ENCODE measurements around the gene MBTPS1. TPM values are rescaled to one million over a fixed set of nuclear protein-coding genes. Genes with fewer than 3 reads are reported as not detected.

Gene MBTPS1
- total RNA-seq, 4 donors from 2014 or later, result 85.1 to 122 (median 105) TPM

- no peak for TF ChIP-seq CTCF (IDR thresholded peaks at IDR 0.05; ENCODE audit: low read depth)
Observed at GRCh38 chr16:84085773-84086172, 31.0 kb downstream of the MBTPS1 start.

- TF ChIP-seq CTCF (IDR thresholded peaks at IDR 0.05; ENCODE audit: low read depth), result no peak
Observed at GRCh38 chr16:84085271-84085667, 31.5 kb downstream of the MBTPS1 start.

DNA sequence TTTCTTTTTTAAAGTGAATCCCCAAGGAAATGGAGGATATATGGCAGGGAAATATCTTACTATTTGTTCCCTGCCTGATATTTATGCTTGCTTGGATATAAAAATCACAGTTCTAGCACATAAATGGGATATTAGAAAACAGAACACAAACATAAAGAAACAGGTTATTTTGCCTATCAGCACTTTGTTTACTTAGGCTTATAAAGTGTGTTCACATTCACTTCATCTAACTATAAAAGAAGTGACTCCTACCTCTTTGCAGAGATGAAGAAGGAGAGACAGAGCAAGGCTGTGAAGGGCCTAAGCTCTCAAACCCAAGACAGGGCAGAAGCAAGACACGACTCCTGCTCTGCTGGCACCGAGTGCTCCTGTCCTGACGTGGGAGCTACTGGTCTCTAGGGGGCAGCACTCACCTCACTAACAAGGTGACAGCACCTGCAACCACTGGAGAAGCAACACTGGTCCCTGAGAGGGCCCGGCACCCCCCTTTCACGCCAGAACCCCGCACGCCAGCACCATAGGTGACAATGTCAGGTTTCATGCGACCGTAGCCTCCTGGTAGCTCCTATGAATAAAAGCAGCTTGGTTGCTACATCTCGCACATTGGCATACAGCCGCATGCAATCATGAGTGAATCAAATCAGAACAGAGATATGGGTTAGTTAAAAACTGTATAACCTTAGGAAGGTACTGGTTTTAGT is 32.0 kb downstream of the MBTPS1 start:
- no peak for TF ChIP-seq CTCF (IDR thresholded peaks at IDR 0.05; ENCODE audit: low read depth)

GRCh38 chr16:84082835-84083569 is 33.7 kb downstream of the MBTPS1 start:
- no peak for TF ChIP-seq CTCF (IDR thresholded peaks at IDR 0.05; ENCODE audit: low read depth)

- no peak for TF ChIP-seq CTCF (IDR thresholded peaks at IDR 0.05; ENCODE audit: low read depth)
Observed at GRCh38 chr16:84082110-84082509, 34.6 kb downstream of the MBTPS1 start.

- no peak for TF ChIP-seq CTCF (IDR thresholded peaks at IDR 0.05; ENCODE audit: low read depth)
Observed at GRCh38 chr16:84081446-84081989, 35.2 kb downstream of the MBTPS1 start.

- TF ChIP-seq CTCF (IDR thresholded peaks at IDR 0.05; ENCODE audit: low read depth), result no peak
Observed at GRCh38 chr16:84080813-84081212, 35.9 kb downstream of the MBTPS1 start.
